HCT116 (cell line): ENCODE measurements around the gene CDCP1.

Experiments used
- CEBPB ChIP-seq: IDR thresholded peaks from 2 replicates; pipeline ENCODE4 v1.6.1; 2012; ENCODE audit warnings: low read depth
- CTCF ChIP-seq, 3 experiments: fragments of 200-600 bp in 1 of 3; sonication (generic) in 1 of 3; IDR thresholded peaks in 2 of 3; conservative IDR thresholded peaks in 1 of 3; 2 replicates each; pipeline ENCODE4 v1.5.1; 2012 to 2017; ENCODE audit warnings: low read depth in 2 of 3, low read length in 2 of 3, antibody characterized with exemption in 1 of 3, borderline replicate concordance in 1 of 3, control low read depth in 1 of 3, mild to moderate bottlenecking in 1 of 3, mixed read lengths in 1 of 3, mixed run types in 1 of 3, moderate library complexity in 1 of 3; ENCODE audit not compliant: insufficient read depth in 1 of 3
- EGR1 ChIP-seq: IDR thresholded peaks from 2 replicates; pipeline ENCODE4 v1.6.1; 2012; ENCODE audit warnings: low read depth
- EZH2phosphoT487 ChIP-seq: fragments of 200-600 bp; IDR thresholded peaks from 2 replicates; pipeline ENCODE4 v1.6.1; 2018; ENCODE audit warnings: antibody characterized with exemption, borderline replicate concordance
- JUND ChIP-seq: IDR thresholded peaks from 2 replicates; pipeline ENCODE4 v1.6.1; 2012
- POLR2A ChIP-seq: IDR thresholded peaks from 2 replicates; pipeline ENCODE4 v1.7.0; 2011; ENCODE audit warnings: borderline replicate concordance; ENCODE audit not compliant: insufficient read depth, insufficient read length; ENCODE audit errors: extremely low read depth
- POLR2AphosphoS5 ChIP-seq: IDR thresholded peaks from 2 replicates; pipeline ENCODE4 v1.6.1; 2011; ENCODE audit warnings: mild to moderate bottlenecking, low read depth, low read length, moderate library complexity
- REST ChIP-seq: IDR thresholded peaks from 2 replicates; pipeline ENCODE4 v1.6.1; 2012; ENCODE audit warnings: low read depth
- SRF ChIP-seq: IDR thresholded peaks from 2 replicates; pipeline ENCODE4 v1.6.1; 2012; ENCODE audit warnings: low read depth
- YY1 ChIP-seq: IDR thresholded peaks from 2 replicates; pipeline ENCODE4 v1.6.1; 2011; ENCODE audit warnings: low read length, low read depth, moderate library complexity, mild to moderate bottlenecking; ENCODE audit not compliant: insufficient replicate concordance; ENCODE audit errors: extremely low read depth
- ZBTB33 ChIP-seq: IDR thresholded peaks from 2 replicates; pipeline ENCODE4 v1.6.1; 2011; ENCODE audit warnings: mild to moderate bottlenecking, low read length, moderate library complexity; ENCODE audit not compliant: insufficient replicate concordance; ENCODE audit errors: extremely low read depth
- ZNF274 ChIP-seq: fragments of 200-500 bp; sonication (Bioruptor generic); IDR thresholded peaks from 2 replicates; pipeline ENCODE4 v1.6.1; 2014; ENCODE audit warnings: mild to moderate bottlenecking, low read depth, low read length, inconsistent platforms

GRCh38 chr3:45042162-45042561 is 104.0 kb downstream of the CDCP1 start:
- TF ChIP-seq YY1, result no peak
- TF ChIP-seq CTCF (IDR thresholded peaks at IDR 0.05 in 2 of 3, conservative IDR thresholded peaks at IDR 0.05 in 1 of 3; ENCODE audit: borderline replicate concordance in 1 of 3, insufficient read depth in 1 of 3, low read depth in 2 of 3, low read length in 2 of 3), result no peak
- no peak for TF ChIP-seq REST
- no peak for TF ChIP-seq CEBPB
- no peak for TF ChIP-seq ZBTB33
- no peak for TF ChIP-seq ZNF274
- TF ChIP-seq POLR2A, result no peak
- TF ChIP-seq EZH2phosphoT487, result no peak
- TF ChIP-seq POLR2AphosphoS5, result no peak
- TF ChIP-seq SRF, result no peak
- TF ChIP-seq EGR1, result no peak
- TF ChIP-seq JUND, result no peak
